SK-N-MC (cell line): ENCODE measurements around the gene ALX4.

Experiments
- EZH2 ChIP-seq: fragments of 200-600 bp; sonication (generic); IDR thresholded peaks from one replicate; pipeline ENCODE4 v1.6.1; 2017; ENCODE audit warnings: antibody characterized with exemption
- FOXP2 ChIP-seq: optimal IDR thresholded peaks from 2 replicates; pipeline ENCODE3; 2011; ENCODE audit warnings: mild to moderate bottlenecking, moderate library complexity; ENCODE audit not compliant: insufficient read depth; ENCODE audit errors: extremely low read length, control extremely low read depth
- POLR2AphosphoS5 ChIP-seq: IDR thresholded peaks from 2 replicates; pipeline ENCODE4 v1.6.1; 2012; ENCODE audit warnings: mild to moderate bottlenecking, low read depth, low read length, borderline replicate concordance

DNA sequence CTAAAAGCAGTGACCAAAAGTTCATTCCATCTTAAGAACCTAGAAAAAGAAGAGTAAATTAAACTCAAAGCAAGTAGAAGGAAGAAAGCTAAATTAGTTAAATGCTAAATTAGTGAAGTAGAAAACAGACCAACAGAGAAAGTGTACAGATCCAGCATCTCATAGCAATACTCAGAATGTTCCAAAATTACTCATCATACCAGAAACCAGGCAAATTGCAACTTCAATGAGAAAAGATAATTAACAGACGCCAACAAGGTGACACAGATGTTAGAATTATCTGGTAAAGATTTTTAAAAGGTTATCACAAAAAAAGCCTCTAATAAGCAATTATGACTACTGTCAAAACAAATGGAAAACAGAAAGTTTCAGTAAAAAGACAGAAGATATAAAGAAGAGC is 96.8 kb downstream of the ALX4 start:
- no peak for TF ChIP-seq POLR2AphosphoS5
- TF ChIP-seq EZH2, result no peak
- no peak for TF ChIP-seq FOXP2
